ENCODE data around the gene SDHD. TPM values are rescaled to one million over a fixed set of nuclear protein-coding genes. Genes with fewer than 3 reads are reported as not detected.

Gene SDHD
- 100 to 1,000 TPM; 170 to 261 (median 202) TPM for total RNA-seq

GRCh38 chr11:112086422-112087191 lies at the start of gene SDHD, which contains the start of gene TIMM8B:
TSS of gene SDHD (plus strand) at chr11:112086873. CDS start at chr11:112086908, 35 bp downstream.
TSS of gene TIMM8B (minus strand) at chr11:112086756. CDS start at chr11:112086723, 33 bp downstream.
- peaks cover 49 to 66% of the 10 kb centered on the region in 2 donors for H3K4me1 ChIP-seq
- H3K4me3 ChIP-seq = peak within 1 kb of the TSS; percentile 82 to 99 (median 90)
- peak; percentile 94 to 96 for DNase-seq
- intact Hi-C loops (cut with DNase I; ENCODE audit: low total_unique reads) = loop anchor here (5.0 to 10.0 kb wide), 4 partner anchors 59 to 1228 kb away; partner anchors contain the start of genes CFAP68, DIXDC1, DLAT and FDXACB1
- peaks cover 0 to 66% of the 10 kb centered on the region in 2 donors for H3K36me3 ChIP-seq
- peak within 1 kb of the TSS; percentile 79 to 97 (median 90) for H3K27ac ChIP-seq
- H3K27me3 ChIP-seq = no peaks in the 10 kb centered on the region
- ATAC-seq = peak; percentile 96 to 97
- TF ChIP-seq CTCF (IDR thresholded peaks at IDR 0.05 in 4 of 5, conservative IDR thresholded peaks at IDR 0.05 in 1 of 5) (peak in 4 of 5 experiments; percentile 19 to 39 (median 33)), POLR2A (IDR thresholded peaks at IDR 0.05) (peak; percentile 86 to 92)
- no peaks in the 10 kb centered on the region for H3K9me3 ChIP-seq
- in situ Hi-C loops (cut with MboI; ENCODE audit: low sequenced_read_pairs in 4 of 4) = loop anchor here in 1 of 4 donors (10.0 kb wide), 1 partner anchor 212 kb away; the partner anchor contains the start of genes ALG9, CFAP68 and FDXACB1

GRCh38 chr11:112037527-112037926 lies 49.1 kb upstream of the SDHD start:
- Histone ChIP-seq H3K9me3 (no peaks in the 10 kb centered on the region), H3K4me1 (peaks cover 6 to 33% of the 10 kb centered on the region in 2 donors), H3K36me3 (peaks cover 0 to 58% of the 10 kb centered on the region in 2 donors), H3K4me3 (no peak overlapping the region), H3K27me3 (no peaks in the 10 kb centered on the region), H3K27ac (no peak overlapping the region)
- intact Hi-C loops (cut with DNase I; ENCODE audit: low total_unique reads) (no loop called here), in situ Hi-C loops (cut with MboI; ENCODE audit: low sequenced_read_pairs in 4 of 4) (no loop called here)
- no peak for DNase-seq
- no peak for TF ChIP-seq CTCF (IDR thresholded peaks at IDR 0.05 in 4 of 5, conservative IDR thresholded peaks at IDR 0.05 in 1 of 5)
- TF ChIP-seq POLR2A (IDR thresholded peaks at IDR 0.05) = no peak
- no peak for ATAC-seq

- Histone ChIP-seq H3K27me3 (no peaks in the 10 kb centered on the region), H3K4me1 (peaks cover 0 to 24% of the 10 kb centered on the region in 2 donors), H3K9me3 (no peaks in the 10 kb centered on the region), H3K27ac (peak overlapping the region in 2 of 4 donors; percentile 8 to 40), H3K36me3 (peaks cover 0 to 61% of the 10 kb centered on the region in 2 donors), H3K4me3 (no peak overlapping the region)
- intact Hi-C loops (cut with DNase I; ENCODE audit: low total_unique reads) (no loop called here), in situ Hi-C loops (cut with MboI; ENCODE audit: low sequenced_read_pairs in 4 of 4) (no loop called here)
- TF ChIP-seq POLR2A (IDR thresholded peaks at IDR 0.05) (no peak), CTCF (IDR thresholded peaks at IDR 0.05 in 4 of 5, conservative IDR thresholded peaks at IDR 0.05 in 1 of 5) (no peak)
- no peak for ATAC-seq
- DNase-seq = no peak
Observed at GRCh38 chr11:112042161-112042960, 44.3 kb upstream of the SDHD start.

GRCh38 chr11:112042961-112043304 lies 43.7 kb upstream of the SDHD start:
- in situ Hi-C loops (cut with MboI; ENCODE audit: low sequenced_read_pairs in 4 of 4) = no loop called here
- ATAC-seq = no peak
- TF ChIP-seq CTCF (IDR thresholded peaks at IDR 0.05 in 4 of 5, conservative IDR thresholded peaks at IDR 0.05 in 1 of 5) (no peak), POLR2A (IDR thresholded peaks at IDR 0.05) (no peak)

More at GRCh38 chr11:112042961-112043304, 43.7 kb upstream of the SDHD start:
- peaks cover 0 to 24% of the 10 kb centered on the region in 2 donors for H3K4me1 ChIP-seq
- H3K36me3 ChIP-seq = peaks cover 0 to 56% of the 10 kb centered on the region in 2 donors
- intact Hi-C loops (cut with DNase I; ENCODE audit: low total_unique reads) = no loop called here
- DNase-seq = no peak
- no peaks in the 10 kb centered on the region for H3K27me3 ChIP-seq
- H3K27ac ChIP-seq = peak overlapping the region in 1 of 4 donors; percentile 8
- H3K4me3 ChIP-seq = no peak overlapping the region
- no peaks in the 10 kb centered on the region for H3K9me3 ChIP-seq
